Body of pancreas (tissue), 4 donors: ENCODE measurements around the gene GRHL1. TPM values are rescaled to one million over a fixed set of nuclear protein-coding genes. Genes with fewer than 3 reads are reported as not detected.

ENCODE experiments used
- ATAC-seq: fragments of 150-250 bp; one replicate; pipeline ENCODE4 v1.9.1; 2016
- DNase-seq, 4 donors: peaks; one replicate each; pipeline ENCODE4 v3.0.0-alpha.2; 2019
- H3K27ac ChIP-seq, 4 donors: fragments of 200-600 bp; sonication (generic); 1 replicate in 3 of 4; 2 replicates in 1 of 4; pipeline versions ENCODE4 v1.5.1 to v1.6.1; 2016 to 2019; ENCODE audit warnings: mild to moderate bottlenecking in 1 of 4, mixed read lengths in 1 of 4, moderate library complexity in 1 of 4
- H3K27me3 ChIP-seq, 2 donors: fragments of 200-600 bp; sonication (generic); one replicate each; pipeline ENCODE4 v1.6.0; 2016; ENCODE audit warnings: mild to moderate bottlenecking in 1 of 2
- H3K36me3 ChIP-seq, 2 donors: fragments of 200-600 bp; sonication (generic); replicated peaks in 1 of 2; 2 replicates each; pipeline ENCODE4 v1.5.1; 2016; ENCODE audit warnings: low read depth in 2 of 2; ENCODE audit not compliant: insufficient read depth in 1 of 2
- H3K4me1 ChIP-seq: fragments of 200-600 bp; sonication (generic); one replicate; pipeline ENCODE4 v1.6.0; 2016
- H3K4me3 ChIP-seq, 2 donors: fragments of 200-600 bp; sonication (generic); 1 replicate in 1 of 2; 2 replicates in 1 of 2; pipeline ENCODE4 v1.5.1; 2016 to 2019
- H3K9me3 ChIP-seq, 3 donors: fragments of 200-600 bp; sonication (generic); 1 replicate in 2 of 3; 2 replicates in 1 of 3; pipeline ENCODE4 v1.5.1; 2016
- POLR2A ChIP-seq, 3 donors: fragments of 450-650 bp; IDR thresholded peaks; one replicate each; pipeline ENCODE4 v1.6.1; 2016; ENCODE audit warnings: antibody characterized with exemption in 3 of 3, mild to moderate bottlenecking in 2 of 3
- WGBS, 2 donors: methylation state at CpG; one replicate each; pipeline ENCODE4 v1.1.5; 2017; 5-methylcytosine and 5-hydroxymethylcytosine counted together
- intact Hi-C: fragments of 100-400 bp; cut with DNase I; formaldehyde crosslinking; loops from one replicate; pipeline ENCODE4 v1.15.1; 2023
- total RNA-seq, 2 donors: library from RNA; depleted of rRNA; stranded (reverse); fragments of >200 nt; gene quantifications; one replicate each; pipeline ENCODE4 v1.1.0, GENCODE V29; 2016
- TF ChIP-seq, protein P1 (sequence below), 7 experiments: fragments of 450-650 bp in 4 of 7; fragments of 200-600 bp in 3 of 7; sonication (generic) in 3 of 7; IDR thresholded peaks; one replicate each; pipeline ENCODE4 v1.5.1; 2016 to 2019; ENCODE audit warnings: antibody characterized with exemption in 7 of 7

The GRHL1 gene
- total RNA-seq, 2 donors from 2014 or later, result 2.0 to 4.2 TPM

- intact Hi-C loops, result no loop called here
- peak overlapping the region in 2 of 4 donors; percentile 5 to 12 for H3K27ac ChIP-seq
- no peaks in the 10 kb centered on the region for H3K4me1 ChIP-seq
- peak; percentile 56 for ATAC-seq
- H3K4me3 ChIP-seq, result no peak overlapping the region
- no peaks in the 10 kb centered on the region for H3K36me3 ChIP-seq
- 47 to 54% methylated on average over 6 of the region's 6 CpGs for WGBS, 2 donors
- no peaks in the 10 kb centered on the region for H3K9me3 ChIP-seq
- H3K27me3 ChIP-seq, result no peaks in the 10 kb centered on the region
- no peak for TF ChIP-seq POLR2A (IDR thresholded peaks at IDR 0.05)
- TF ChIP-seq, protein P1, sequence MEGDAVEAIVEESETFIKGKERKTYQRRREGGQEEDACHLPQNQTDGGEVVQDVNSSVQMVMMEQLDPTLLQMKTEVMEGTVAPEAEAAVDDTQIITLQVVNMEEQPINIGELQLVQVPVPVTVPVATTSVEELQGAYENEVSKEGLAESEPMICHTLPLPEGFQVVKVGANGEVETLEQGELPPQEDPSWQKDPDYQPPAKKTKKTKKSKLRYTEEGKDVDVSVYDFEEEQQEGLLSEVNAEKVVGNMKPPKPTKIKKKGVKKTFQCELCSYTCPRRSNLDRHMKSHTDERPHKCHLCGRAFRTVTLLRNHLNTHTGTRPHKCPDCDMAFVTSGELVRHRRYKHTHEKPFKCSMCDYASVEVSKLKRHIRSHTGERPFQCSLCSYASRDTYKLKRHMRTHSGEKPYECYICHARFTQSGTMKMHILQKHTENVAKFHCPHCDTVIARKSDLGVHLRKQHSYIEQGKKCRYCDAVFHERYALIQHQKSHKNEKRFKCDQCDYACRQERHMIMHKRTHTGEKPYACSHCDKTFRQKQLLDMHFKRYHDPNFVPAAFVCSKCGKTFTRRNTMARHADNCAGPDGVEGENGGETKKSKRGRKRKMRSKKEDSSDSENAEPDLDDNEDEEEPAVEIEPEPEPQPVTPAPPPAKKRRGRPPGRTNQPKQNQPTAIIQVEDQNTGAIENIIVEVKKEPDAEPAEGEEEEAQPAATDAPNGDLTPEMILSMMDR (IDR thresholded peaks at IDR 0.05), result no peak
- peak in 1 of 4 donors; percentile 24 for DNase-seq
Measured at GRCh38 chr2:9991829-9992273, 40.4 kb downstream of the GRHL1 start.

DNA sequence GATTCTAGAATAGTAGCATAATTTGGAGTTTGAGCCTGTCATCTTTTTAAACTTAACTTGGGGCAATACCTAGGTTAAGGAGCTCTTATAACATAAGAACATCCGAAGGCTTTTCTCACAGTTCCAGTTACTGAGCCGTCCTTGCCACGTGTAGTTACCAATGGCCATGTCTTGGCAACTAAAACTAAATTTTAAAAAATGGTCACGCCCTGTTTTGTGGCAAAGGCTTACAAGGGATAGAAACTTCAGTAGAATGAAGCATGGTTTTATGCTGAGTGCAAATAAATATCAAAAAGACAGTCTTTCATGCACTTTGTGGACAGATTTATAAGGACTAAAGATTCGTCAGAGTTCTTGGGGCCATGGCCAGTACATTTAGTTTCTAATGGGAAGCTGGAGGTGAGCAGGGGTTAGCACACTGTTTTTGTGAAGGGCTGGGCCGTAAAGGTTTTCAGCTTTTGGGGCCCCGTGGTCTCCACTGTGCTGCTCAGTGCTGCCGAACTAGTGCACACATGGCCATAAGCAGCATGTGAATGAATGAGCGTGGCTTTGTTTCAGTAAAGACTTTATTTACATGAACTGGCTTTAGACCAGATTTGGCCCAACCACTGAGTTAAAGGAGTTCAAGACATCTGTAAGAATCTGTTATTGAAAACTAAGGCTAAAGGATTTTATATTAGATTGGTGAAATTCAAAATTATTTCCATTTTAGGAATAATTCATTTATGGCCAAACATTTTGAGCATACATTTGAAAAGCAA is 41.1 kb downstream of the GRHL1 start:
- WGBS, 2 donors, result 82 to 88% methylated on average over 9 of the region's 9 CpGs
- no peaks in the 10 kb centered on the region for H3K36me3 ChIP-seq
- H3K4me1 ChIP-seq, result no peaks in the 10 kb centered on the region
- DNase-seq (no peak), ATAC-seq (no peak)
- no peak overlapping the region for H3K27ac ChIP-seq
- TF ChIP-seq, protein P1 (IDR thresholded peaks at IDR 0.05), result no peak
- TF ChIP-seq POLR2A (IDR thresholded peaks at IDR 0.05), result no peak
- intact Hi-C loops, result no loop called here
- no peaks in the 10 kb centered on the region for H3K9me3 ChIP-seq
- H3K4me3 ChIP-seq, result no peak overlapping the region
- no peaks in the 10 kb centered on the region for H3K27me3 ChIP-seq

DNA sequence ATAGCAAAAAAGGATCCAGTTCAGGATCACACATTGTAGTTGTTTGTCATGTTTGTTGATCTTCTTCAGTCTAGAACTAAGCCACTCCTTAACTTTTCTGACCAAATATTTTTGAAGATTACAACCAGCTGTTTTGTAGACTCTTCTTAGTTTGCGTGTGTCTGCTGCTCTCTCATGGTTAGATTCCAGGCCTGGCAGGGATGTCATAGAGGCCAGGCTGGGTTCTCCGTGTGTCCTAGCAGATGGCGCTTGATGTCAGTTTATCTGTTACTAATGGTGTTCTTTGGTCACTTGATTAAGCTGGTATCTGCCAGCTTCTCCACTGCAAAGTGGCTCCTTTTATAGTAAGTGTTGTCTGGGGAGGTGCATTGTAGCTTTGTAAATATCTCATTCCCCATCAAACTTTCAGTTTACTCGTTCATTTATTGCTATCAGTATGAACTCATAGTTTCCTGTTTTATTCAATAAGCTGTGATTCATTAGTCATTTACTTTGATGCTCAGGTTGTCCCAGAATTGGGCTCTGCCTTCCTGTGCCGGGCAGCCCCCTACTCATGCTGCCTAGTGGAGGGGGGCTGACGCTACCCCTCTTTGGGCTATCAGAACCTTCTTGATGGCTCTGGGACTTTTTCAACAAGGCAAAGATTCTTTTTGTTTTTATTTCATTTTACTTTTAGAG is 42.1 kb downstream of the GRHL1 start:
- intact Hi-C loops, result no loop called here
- 74 to 81% methylated on average over 6 of the region's 6 CpGs for WGBS, 2 donors

DNA sequence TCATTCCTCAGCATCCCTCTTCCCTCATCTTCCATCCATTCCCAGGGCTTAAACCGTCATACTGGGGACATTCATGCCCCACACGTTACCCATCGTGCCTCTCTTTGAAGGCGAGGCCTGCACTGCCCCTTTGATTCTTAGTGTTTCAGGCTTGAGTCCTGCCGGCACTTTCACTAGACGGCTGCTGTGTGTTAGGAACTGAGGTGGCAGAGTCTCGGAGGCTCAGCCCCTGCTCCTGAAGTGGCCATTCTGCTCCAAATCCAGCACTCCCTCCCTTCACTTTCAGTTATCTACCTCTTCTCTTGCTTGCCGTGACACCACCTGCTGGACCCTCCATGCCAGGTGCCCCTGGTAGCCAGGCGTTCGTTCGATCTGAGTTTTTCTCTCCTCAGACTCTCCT is 43.0 kb downstream of the GRHL1 start:
- Histone ChIP-seq H3K4me3 (no peak overlapping the region), H3K36me3 (no peaks in the 10 kb centered on the region), H3K9me3 (no peaks in the 10 kb centered on the region), H3K27ac (no peak overlapping the region), H3K27me3 (no peaks in the 10 kb centered on the region), H3K4me1 (no peaks in the 10 kb centered on the region)
- DNase-seq (no peak), ATAC-seq (no peak)
- WGBS, 2 donors, result 93% methylated on average over 11 of the region's 11 CpGs
- intact Hi-C loops, result no loop called here
- TF ChIP-seq, protein P1 (IDR thresholded peaks at IDR 0.05), result no peak
- TF ChIP-seq POLR2A (IDR thresholded peaks at IDR 0.05), result no peak

More for the DNA sequence above, 42.1 kb downstream of the GRHL1 start:
- H3K27ac ChIP-seq, result no peak overlapping the region
- no peaks in the 10 kb centered on the region for H3K36me3 ChIP-seq
- no peaks in the 10 kb centered on the region for H3K27me3 ChIP-seq
- H3K4me1 ChIP-seq, result no peaks in the 10 kb centered on the region
- no peak overlapping the region for H3K4me3 ChIP-seq
- ATAC-seq, result no peak
- no peak for TF ChIP-seq POLR2A (IDR thresholded peaks at IDR 0.05)
- TF ChIP-seq, protein P1 (IDR thresholded peaks at IDR 0.05), result no peak
- no peaks in the 10 kb centered on the region for H3K9me3 ChIP-seq
- DNase-seq, result no peak
